Body of pancreas (tissue), 4 donors: ENCODE results near the gene ESRRA. TPM values are rescaled to one million over a fixed set of nuclear protein-coding genes. Genes with fewer than 3 reads are reported as not detected.

ENCODE experiments used
- ATAC-seq: fragments of 150-250 bp; one replicate; pipeline ENCODE4 v1.9.1; 2016
- DNase-seq, 4 donors: peaks; one replicate each; pipeline ENCODE4 v3.0.0-alpha.2; 2019
- H3K27ac ChIP-seq, 4 donors: fragments of 200-600 bp; sonication (generic); 1 replicate in 3 of 4; 2 replicates in 1 of 4; pipeline versions ENCODE4 v1.5.1 to v1.6.1; 2016 to 2019; ENCODE audit warnings: mild to moderate bottlenecking in 1 of 4, mixed read lengths in 1 of 4, moderate library complexity in 1 of 4
- H3K27me3 ChIP-seq, 2 donors: fragments of 200-600 bp; sonication (generic); one replicate each; pipeline ENCODE4 v1.6.0; 2016; ENCODE audit warnings: mild to moderate bottlenecking in 1 of 2
- H3K36me3 ChIP-seq, 2 donors: fragments of 200-600 bp; sonication (generic); replicated peaks in 1 of 2; 2 replicates each; pipeline ENCODE4 v1.5.1; 2016; ENCODE audit warnings: low read depth in 2 of 2; ENCODE audit not compliant: insufficient read depth in 1 of 2
- H3K4me1 ChIP-seq: fragments of 200-600 bp; sonication (generic); one replicate; pipeline ENCODE4 v1.6.0; 2016
- H3K4me3 ChIP-seq, 2 donors: fragments of 200-600 bp; sonication (generic); 1 replicate in 1 of 2; 2 replicates in 1 of 2; pipeline ENCODE4 v1.5.1; 2016 to 2019
- H3K9me3 ChIP-seq, 3 donors: fragments of 200-600 bp; sonication (generic); 1 replicate in 2 of 3; 2 replicates in 1 of 3; pipeline ENCODE4 v1.5.1; 2016
- POLR2A ChIP-seq, 3 donors: fragments of 450-650 bp; IDR thresholded peaks; one replicate each; pipeline ENCODE4 v1.6.1; 2016; ENCODE audit warnings: antibody characterized with exemption in 3 of 3, mild to moderate bottlenecking in 2 of 3
- WGBS, 2 donors: methylation state at CpG; one replicate each; pipeline ENCODE4 v1.1.5; 2017; 5-methylcytosine and 5-hydroxymethylcytosine counted together
- intact Hi-C: fragments of 100-400 bp; cut with DNase I; formaldehyde crosslinking; loops from one replicate; pipeline ENCODE4 v1.15.1; 2023
- total RNA-seq, 2 donors: library from RNA; depleted of rRNA; stranded (reverse); fragments of >200 nt; gene quantifications; one replicate each; pipeline ENCODE4 v1.1.0, GENCODE V29; 2016
- TF ChIP-seq, protein P1 (sequence below), 7 experiments: fragments of 450-650 bp in 4 of 7; fragments of 200-600 bp in 3 of 7; sonication (generic) in 3 of 7; IDR thresholded peaks; one replicate each; pipeline ENCODE4 v1.5.1; 2016 to 2019; ENCODE audit warnings: antibody characterized with exemption in 7 of 7

The ESRRA gene
- total RNA-seq, 2 donors from 2014 or later: 51.7 to 63.8 TPM

DNA sequence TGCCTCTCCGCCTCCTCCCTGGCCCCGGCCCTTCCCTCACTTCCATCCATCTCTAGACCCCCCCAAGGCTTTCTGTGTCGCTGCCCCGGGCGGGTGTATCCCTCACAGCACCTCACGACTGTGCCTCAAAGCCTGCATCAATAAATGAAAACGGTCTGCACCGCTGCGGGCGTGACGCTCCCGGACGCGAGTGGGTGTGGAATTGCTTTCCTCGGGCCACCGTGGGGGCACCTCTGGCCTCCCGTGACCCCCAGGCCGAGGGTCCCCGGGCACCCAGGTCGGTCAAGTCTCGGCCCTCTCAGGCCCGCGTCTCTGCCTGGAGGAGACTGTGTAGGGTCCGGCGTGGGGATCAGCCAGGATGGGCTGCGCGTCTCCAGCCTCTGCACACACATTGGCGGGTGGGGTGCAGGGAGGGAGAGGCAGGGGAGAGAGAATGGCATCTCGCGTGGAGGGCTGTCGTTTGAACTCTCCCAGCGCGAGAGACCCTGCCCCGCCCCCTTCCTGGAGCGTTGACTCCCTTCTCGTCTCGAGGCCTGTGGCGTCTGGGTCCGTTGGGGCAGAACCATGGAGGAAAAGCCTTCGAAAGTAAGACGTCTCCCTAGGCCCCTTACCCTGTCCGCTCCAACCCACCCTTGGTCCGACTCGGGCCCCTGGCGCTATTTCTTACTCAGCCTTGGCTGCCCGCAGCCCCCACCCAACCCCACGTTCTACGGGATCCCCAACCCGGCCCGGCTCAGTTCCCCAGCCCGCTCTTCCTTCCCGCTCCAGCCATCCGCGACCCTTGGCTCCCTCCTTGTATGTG is 5.3 kb upstream of the ESRRA start, which contains the start of gene CATSPERZ:
TSS of gene CATSPERZ (plus strand) at position 512 of the 802 bp plus-strand sequence. CDS start at position 565, 53 bp downstream.
- peaks cover 33% of the 10 kb centered on the region for H3K4me1 ChIP-seq
- DNase-seq: no peak

DNA sequence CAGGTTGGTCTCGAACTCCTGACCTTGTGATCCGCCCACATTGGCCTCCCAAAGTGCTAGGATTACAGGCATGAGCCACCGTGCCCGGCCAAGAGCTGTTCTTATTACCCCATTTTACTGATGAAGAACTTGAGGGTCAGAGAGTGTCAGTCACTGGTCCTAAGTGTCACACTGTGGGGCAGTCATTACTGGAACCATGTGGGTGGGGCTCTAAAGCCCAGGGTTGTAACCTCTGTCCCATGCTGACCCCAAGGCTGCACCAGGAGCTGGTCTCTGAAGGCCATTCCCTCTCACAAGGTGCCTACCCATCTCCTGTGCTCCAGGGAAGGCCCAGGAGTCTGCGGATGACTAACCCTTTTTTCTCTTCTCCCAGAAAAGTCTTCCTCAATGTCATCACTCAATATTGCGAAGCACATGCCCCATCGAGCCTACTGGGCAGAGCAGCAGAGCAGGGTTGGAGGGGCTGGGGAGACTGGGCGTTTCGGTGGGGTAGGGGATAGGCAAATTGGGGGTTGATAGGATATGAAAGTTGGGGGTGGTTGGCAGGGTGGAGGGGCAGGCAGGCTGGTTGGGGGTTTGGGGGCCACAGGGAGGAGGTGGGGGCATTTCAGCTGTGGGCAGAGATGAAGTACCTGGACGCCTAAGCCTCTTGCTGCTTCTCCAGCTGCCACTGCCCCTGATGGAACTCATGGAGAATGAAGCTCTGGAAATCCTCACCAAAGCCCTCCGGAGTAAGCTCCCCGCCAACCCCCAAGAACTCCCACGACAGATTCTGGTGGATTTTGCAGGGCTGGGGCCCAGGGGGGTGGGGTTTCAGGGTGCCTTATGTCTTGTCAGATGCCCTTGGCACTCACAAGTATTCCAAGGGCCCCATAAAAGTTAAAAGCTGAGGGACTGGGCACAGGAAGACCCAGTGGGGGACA is 2.0 kb upstream of the ESRRA start:
- peaks cover 49% of the 10 kb centered on the region for H3K4me1 ChIP-seq
- H3K27ac ChIP-seq: peak overlapping the region in 2 of 4 donors; percentile 80 to 94

More for the DNA sequence above, 5.3 kb upstream of the ESRRA start, which contains the start of gene CATSPERZ:
- 7 to 15% methylated on average over 28 to 45 of the region's 54 CpGs for WGBS, 2 donors
- Histone ChIP-seq H3K27ac (no peak within 1 kb of the TSS), H3K4me3 (peak within 1 kb of the TSS in 1 of 2 donors; percentile 2), H3K36me3 (no peaks in the 10 kb centered on the region), H3K9me3 (no peaks in the 10 kb centered on the region), H3K27me3 (peaks cover 0 to 24% of the 10 kb centered on the region in 2 donors)
- ATAC-seq: no peak
- TF ChIP-seq POLR2A (IDR thresholded peaks at IDR 0.05): no peak
- TF ChIP-seq, protein P1, sequence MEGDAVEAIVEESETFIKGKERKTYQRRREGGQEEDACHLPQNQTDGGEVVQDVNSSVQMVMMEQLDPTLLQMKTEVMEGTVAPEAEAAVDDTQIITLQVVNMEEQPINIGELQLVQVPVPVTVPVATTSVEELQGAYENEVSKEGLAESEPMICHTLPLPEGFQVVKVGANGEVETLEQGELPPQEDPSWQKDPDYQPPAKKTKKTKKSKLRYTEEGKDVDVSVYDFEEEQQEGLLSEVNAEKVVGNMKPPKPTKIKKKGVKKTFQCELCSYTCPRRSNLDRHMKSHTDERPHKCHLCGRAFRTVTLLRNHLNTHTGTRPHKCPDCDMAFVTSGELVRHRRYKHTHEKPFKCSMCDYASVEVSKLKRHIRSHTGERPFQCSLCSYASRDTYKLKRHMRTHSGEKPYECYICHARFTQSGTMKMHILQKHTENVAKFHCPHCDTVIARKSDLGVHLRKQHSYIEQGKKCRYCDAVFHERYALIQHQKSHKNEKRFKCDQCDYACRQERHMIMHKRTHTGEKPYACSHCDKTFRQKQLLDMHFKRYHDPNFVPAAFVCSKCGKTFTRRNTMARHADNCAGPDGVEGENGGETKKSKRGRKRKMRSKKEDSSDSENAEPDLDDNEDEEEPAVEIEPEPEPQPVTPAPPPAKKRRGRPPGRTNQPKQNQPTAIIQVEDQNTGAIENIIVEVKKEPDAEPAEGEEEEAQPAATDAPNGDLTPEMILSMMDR (IDR thresholded peaks at IDR 0.05): peak in 1 of 7 experiments; percentile 6
- intact Hi-C loops: loop anchor here (5.0 kb wide), 1 partner anchor 93 kb away; the partner anchor contains the start of gene FERMT3

DNA sequence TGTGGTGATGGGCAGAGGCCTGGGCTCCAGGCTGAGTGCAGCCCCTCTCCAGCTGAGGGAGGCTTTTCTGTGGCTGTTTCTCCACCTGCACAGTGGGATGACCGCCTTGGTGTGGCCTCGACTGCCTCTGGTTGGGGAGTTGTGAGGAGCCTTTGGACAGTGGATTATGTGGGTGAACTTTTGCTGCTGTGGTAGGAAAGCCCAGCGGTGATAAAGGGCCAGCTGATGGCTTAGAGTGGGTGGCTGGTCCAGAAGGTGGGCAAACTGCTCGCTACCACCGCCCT is 1.4 kb upstream of the ESRRA start:
- Histone ChIP-seq H3K4me3 (no peak overlapping the region), H3K4me1 (peaks cover 48% of the 10 kb centered on the region)
- TF ChIP-seq POLR2A (IDR thresholded peaks at IDR 0.05): no peak
- TF ChIP-seq, protein P1 (IDR thresholded peaks at IDR 0.05): no peak

More for the DNA sequence above, 2.0 kb upstream of the ESRRA start:
- no peak for ATAC-seq
- no peak for DNase-seq
- H3K9me3 ChIP-seq: no peaks in the 10 kb centered on the region
- TF ChIP-seq, protein P1 (IDR thresholded peaks at IDR 0.05): no peak
- no peak for TF ChIP-seq POLR2A (IDR thresholded peaks at IDR 0.05)
- peaks cover 0 to 5% of the 10 kb centered on the region in 2 donors for H3K27me3 ChIP-seq
- no peaks in the 10 kb centered on the region for H3K36me3 ChIP-seq
- WGBS, 2 donors: 71 to 73% methylated on average over 11 to 13 of the region's 13 CpGs
- intact Hi-C loops: no loop called here
- H3K4me3 ChIP-seq: no peak overlapping the region

DNA sequence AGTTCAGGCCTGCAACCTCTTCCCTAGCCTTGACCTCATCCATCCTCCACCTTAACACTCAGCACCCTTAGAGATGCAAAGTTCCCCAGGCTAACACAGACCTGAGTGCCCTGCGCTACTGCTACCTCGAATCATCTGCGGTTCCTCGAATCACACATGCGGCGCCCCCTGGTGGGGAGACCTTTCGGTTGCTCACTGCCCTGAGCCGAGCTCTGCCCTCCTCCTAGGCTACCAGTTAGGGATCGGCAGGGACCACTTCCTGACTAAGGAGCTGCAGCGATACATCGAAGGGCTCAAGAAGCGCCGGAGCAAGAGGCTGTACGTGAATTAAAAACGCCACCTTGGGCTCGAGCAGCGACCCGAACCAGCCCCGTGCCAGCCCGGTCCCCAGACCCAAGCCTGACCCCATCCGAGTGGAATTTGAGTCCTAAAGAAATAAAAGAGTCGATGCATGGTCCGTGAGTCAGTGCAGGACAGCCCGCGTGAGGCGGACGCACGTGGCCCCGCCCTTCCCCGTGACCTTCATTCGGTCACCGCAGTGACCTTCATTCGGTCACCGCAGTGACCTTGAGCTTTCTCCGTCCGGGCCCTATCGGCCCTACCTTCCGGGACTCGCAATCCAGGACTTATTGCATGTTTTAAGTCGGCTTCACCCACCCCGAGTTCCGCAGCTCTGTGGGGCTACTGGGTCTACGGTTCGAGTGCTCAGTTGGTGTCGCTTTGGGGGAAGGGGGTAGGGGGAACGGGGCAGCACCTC is 830 bp upstream of the ESRRA start:
- Histone ChIP-seq H3K27me3 (peaks cover 0 to 4% of the 10 kb centered on the region in 2 donors), H3K4me3 (peak overlapping the region in 1 of 2 donors; percentile 35), H3K36me3 (no peaks in the 10 kb centered on the region), H3K4me1 (peaks cover 43% of the 10 kb centered on the region), H3K9me3 (no peaks in the 10 kb centered on the region), H3K27ac (peak overlapping the region; percentile 62 to 97 (median 87))
- TF ChIP-seq, protein P1 (IDR thresholded peaks at IDR 0.05): peak; percentile 78 to 94 (median 85)
- peak in 1 of 3 donors; percentile 12 for TF ChIP-seq POLR2A (IDR thresholded peaks at IDR 0.05)
- WGBS, 2 donors: 0 to 1% methylated on average over 16 to 46 of the region's 46 CpGs
- intact Hi-C loops: no loop called here
- DNase-seq (peak; percentile 92 to 96 (median 94)), ATAC-seq (peak; percentile 41)

More for the DNA sequence above, 1.4 kb upstream of the ESRRA start:
- intact Hi-C loops: no loop called here
- WGBS, 2 donors: 34 to 47% methylated on average over 4 to 5 of the region's 5 CpGs
- no peak for ATAC-seq
- no peaks in the 10 kb centered on the region for H3K36me3 ChIP-seq
- DNase-seq: no peak
- H3K9me3 ChIP-seq: no peaks in the 10 kb centered on the region
- peaks cover 0 to 4% of the 10 kb centered on the region in 2 donors for H3K27me3 ChIP-seq
- H3K27ac ChIP-seq: peak overlapping the region in 3 of 4 donors; percentile 80 to 97 (median 94)
